GM10266 (cell line): ENCODE measurements around the gene ARHGAP33.
"Not testable (repeated sequence)": the region's sequence is repeated elsewhere in the genome, so short reads cannot be mapped to it uniquely, and the experiment has no call there.

Experiments used
- DNase-seq: peaks from one replicate; pipeline ENCODE4 v3.0.0; 2012; ENCODE audit errors: extremely low spot score
- TF ChIP-seq, protein P1 (sequence below): IDR thresholded peaks from 2 replicates; pipeline ENCODE4 v1.5.1; 2012; ENCODE audit warnings: mild to moderate bottlenecking, low read depth; ENCODE audit not compliant: control insufficient read depth, insufficient read depth; ENCODE audit errors: missing control alignments

ARHGAP33 gene

GRCh38 chr19:35822579-35822978 lies 47.2 kb downstream of the ARHGAP33 start:
- TF ChIP-seq, protein P1, sequence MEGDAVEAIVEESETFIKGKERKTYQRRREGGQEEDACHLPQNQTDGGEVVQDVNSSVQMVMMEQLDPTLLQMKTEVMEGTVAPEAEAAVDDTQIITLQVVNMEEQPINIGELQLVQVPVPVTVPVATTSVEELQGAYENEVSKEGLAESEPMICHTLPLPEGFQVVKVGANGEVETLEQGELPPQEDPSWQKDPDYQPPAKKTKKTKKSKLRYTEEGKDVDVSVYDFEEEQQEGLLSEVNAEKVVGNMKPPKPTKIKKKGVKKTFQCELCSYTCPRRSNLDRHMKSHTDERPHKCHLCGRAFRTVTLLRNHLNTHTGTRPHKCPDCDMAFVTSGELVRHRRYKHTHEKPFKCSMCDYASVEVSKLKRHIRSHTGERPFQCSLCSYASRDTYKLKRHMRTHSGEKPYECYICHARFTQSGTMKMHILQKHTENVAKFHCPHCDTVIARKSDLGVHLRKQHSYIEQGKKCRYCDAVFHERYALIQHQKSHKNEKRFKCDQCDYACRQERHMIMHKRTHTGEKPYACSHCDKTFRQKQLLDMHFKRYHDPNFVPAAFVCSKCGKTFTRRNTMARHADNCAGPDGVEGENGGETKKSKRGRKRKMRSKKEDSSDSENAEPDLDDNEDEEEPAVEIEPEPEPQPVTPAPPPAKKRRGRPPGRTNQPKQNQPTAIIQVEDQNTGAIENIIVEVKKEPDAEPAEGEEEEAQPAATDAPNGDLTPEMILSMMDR, result no peak
- no peak for DNase-seq

DNA sequence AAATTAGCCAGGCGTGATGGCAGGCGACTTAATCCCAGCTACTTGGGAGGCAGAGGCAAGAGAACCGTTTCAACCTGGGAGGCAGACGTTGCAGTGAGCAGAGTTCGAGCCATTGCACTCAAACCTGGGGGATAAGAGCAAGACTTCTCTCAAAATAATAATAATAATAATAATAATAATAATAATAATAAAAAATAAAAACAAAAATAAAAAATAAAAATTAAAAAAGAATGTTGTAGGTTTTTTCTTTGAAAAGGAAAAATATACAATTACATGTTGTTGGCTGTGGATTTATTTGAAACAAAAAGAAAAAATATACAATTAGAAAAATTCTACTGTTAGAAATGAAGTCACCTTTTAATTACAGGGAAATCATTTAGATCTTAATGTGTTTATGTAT lies 48.8 kb downstream of the ARHGAP33 start:
- DNase-seq, result no peak
- TF ChIP-seq, protein P1, result no peak

GRCh38 chr19:35828692-35829301 lies 53.4 kb downstream of the ARHGAP33 start:
- no peak for DNase-seq
- TF ChIP-seq, protein P1, result no peak

DNA sequence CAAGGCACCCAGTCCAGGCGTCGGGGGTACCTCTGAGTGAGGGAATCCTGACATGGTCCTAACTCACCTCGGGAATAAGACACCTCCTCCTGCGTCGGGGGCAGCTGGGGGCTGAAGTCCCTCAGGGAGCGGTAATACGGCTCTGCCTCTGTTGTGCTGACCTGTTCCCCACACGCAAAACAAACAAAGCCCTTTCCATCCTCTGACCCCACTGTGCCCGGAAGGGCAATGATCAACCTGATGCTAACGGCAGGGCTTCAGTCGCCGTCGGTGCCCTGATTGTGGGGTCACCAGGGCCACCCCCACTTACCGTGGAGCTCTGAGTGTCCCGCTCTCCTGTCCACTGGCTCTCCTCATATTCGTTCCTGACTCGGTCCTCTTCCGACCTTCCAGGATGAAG lies 55.6 kb downstream of the ARHGAP33 start:
- DNase-seq, result no peak
- TF ChIP-seq, protein P1, result no peak

DNA sequence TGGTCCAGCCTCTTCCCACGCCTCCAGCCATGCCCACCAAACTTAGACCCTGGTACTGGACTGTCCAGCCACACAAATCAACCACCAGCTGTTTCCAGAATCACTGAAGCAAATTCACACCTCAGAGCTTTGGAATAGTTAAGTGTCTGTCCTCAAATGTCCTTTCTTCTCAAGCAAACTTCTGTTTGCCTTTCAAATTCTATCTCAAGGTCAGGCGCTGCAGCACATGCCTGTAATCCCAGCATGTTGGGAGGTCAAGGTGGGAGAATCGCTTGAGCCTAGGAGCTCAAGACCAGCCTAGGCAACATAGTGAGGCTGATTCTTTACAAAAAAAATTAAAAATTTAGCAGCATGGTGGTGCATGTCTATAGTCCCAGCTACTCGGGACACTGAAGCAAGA lies 56.7 kb downstream of the ARHGAP33 start:
- TF ChIP-seq, protein P1, result no peak
- no peak for DNase-seq

DNA sequence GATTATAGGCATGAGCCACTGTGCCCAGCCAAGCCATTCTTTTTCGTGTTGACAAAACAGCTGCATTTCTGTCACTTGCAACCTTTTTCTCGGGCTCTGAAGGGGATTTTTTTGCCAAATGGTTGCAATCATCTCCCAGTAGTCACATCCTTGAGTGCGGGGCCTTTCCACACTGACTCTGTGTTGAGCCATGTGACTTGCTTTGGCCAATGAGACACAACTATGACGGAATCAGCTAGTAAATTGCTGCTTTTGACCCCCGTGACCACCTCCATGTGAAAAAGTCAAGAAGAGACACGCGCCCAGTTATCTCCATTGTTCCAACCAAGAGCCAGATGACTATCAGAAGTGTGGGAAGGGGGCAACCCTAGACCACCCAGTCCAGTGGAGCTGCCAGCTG lies 58.6 kb downstream of the ARHGAP33 start:
- no peak for DNase-seq
- TF ChIP-seq, protein P1, result no peak

GRCh38 chr19:35836096-35836495 lies 60.7 kb downstream of the ARHGAP33 start:
- DNase-seq, result not testable (repeated sequence)
